Measurements from ENCODE around the gene ZNF418. TPM values are rescaled to one million over a fixed set of nuclear protein-coding genes. Genes with fewer than 3 reads are reported as not detected.
"Not testable (repeated sequence)": the region's sequence is repeated elsewhere in the genome, so short reads cannot be mapped to it uniquely, and the experiment has no call there.

The ZNF418 gene
- total RNA-seq, 1 experiment from 2014 or later, result 0.22 TPM

DNA sequence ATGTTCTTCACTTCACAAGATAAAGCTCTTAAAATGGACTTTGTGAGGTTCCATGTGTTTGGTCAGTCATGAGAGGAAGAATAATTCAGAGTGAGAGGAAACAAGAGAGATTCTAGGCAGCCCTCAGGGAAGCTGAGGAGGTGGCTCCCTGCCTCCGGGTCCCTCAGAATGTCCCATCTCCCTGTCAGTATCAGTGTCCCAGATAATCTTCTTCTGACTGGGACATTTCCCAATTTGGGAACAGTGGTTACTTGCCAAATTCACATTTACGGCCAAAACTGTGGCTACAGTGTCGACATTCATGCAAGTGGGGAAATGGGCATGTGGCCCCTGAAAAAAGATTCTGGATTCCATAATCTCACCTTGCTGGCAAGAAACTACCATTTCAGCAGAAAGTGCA lies 27.8 kb downstream of the ZNF418 start:
- no peak for DNase-seq
- Histone ChIP-seq H3K9me2 (replicated peaks; ENCODE audit: insufficient read depth, low read length) (no peaks in the 10 kb centered on the region), H4K20me1 (ENCODE audit: insufficient read depth, low read depth, low read length) (no peaks in the 10 kb centered on the region), H3K4me1 (ENCODE audit: low read length) (peaks cover 16% of the 10 kb centered on the region), H3K27me3 (ENCODE audit: low read length) (no peaks in the 10 kb centered on the region), H3K9me3 (ENCODE audit: low read length) (peaks cover 28% of the 10 kb centered on the region), H3K27ac (ENCODE audit: low read length) (no peak overlapping the region), H3K9ac (ENCODE audit: low read length) (no peak overlapping the region), H3K79me2 (ENCODE audit: low read length) (peaks cover 26% of the 10 kb centered on the region), H3K36me3 (ENCODE audit: insufficient read depth, low read length) (peaks cover 46% of the 10 kb centered on the region), H3K4me2 (ENCODE audit: low read depth, low read length, poor library complexity, severe bottlenecking) (no peak overlapping the region), H3K4me3 (ENCODE audit: low read length) (no peak overlapping the region), H2AFZ (ENCODE audit: low read length) (no peak overlapping the region)

DNA sequence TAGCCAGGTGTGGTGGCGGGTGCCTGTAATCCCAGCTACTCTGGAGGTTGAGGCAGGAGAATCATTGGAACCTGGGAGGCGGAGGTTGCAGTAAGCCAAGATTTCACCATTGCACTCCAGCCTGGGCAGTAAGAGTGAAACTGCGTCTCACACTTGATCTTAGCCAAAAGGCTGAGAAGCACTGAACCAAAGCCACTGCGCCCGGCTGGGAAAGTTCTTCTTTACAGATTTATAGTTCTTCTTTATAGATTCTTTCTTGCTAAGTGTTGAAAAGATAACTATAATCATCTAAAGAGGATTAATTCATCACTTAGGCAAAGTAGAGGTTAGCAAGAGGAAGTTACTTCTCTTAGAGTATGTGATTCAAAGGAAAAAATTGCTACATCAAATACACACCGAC lies 29.9 kb downstream of the ZNF418 start:
- peak overlapping the region; percentile 35; the same call in 1 of the 2 replicates for H3K4me3 ChIP-seq (ENCODE audit: low read length)
- H3K9me3 ChIP-seq (ENCODE audit: low read length), result peaks cover 22% of the 10 kb centered on the region
- peaks cover 16% of the 10 kb centered on the region for H3K4me1 ChIP-seq (ENCODE audit: low read length)
- H4K20me1 ChIP-seq (ENCODE audit: insufficient read depth, low read depth, low read length), result no peaks in the 10 kb centered on the region
- no peaks in the 10 kb centered on the region for H3K27me3 ChIP-seq (ENCODE audit: low read length)
- H2AFZ ChIP-seq (ENCODE audit: low read length), result no peak overlapping the region
- H3K27ac ChIP-seq (ENCODE audit: low read length), result peak overlapping the region; percentile 84
- H3K36me3 ChIP-seq (ENCODE audit: insufficient read depth, low read length), result peaks cover 31% of the 10 kb centered on the region
- H3K79me2 ChIP-seq (ENCODE audit: low read length), result peaks cover 23% of the 10 kb centered on the region
- no peaks in the 10 kb centered on the region for H3K9me2 ChIP-seq (replicated peaks; ENCODE audit: insufficient read depth, low read length)
- DNase-seq, result peak; percentile 84
- H3K4me2 ChIP-seq (ENCODE audit: low read depth, low read length, poor library complexity, severe bottlenecking), result peak overlapping the region; percentile 22
- peak overlapping the region; percentile 4; the same call in 1 of the 2 replicates for H3K9ac ChIP-seq (ENCODE audit: low read length)

DNA sequence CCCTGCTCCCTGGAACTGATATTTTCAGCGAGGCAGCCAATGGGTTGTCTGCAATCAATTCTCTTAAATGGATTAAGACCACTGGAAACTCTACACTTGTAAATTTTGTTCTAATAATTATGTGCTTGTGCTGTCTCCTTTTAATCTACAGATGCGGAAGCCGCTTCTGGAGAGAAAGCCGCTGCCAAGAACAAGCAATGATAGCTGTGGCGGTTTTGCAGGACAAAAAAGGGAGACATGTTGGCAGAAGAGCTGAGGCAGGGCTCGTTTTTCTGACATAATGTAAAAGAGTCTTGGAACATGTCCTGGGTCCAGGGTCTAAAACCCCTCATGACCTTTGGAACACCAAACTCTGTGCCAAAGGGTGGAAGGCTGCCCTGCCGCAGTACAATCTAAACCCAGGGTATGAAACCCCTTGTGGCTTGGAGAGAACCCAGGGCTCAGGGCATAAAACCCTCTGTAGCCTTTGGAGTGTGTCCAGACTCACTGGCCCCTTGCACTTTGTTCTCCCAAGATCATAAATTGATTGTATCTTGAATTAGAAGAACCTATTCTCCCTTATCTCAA lies 31.5 kb downstream of the ZNF418 start:
- Histone ChIP-seq H4K20me1 (ENCODE audit: insufficient read depth, low read depth, low read length) (no peaks in the 10 kb centered on the region), H3K79me2 (ENCODE audit: low read length) (peaks cover 23% of the 10 kb centered on the region), H3K4me2 (ENCODE audit: low read depth, low read length, poor library complexity, severe bottlenecking) (no peak overlapping the region), H3K4me1 (ENCODE audit: low read length) (peaks cover 16% of the 10 kb centered on the region), H3K9ac (ENCODE audit: low read length) (no peak overlapping the region), H3K4me3 (ENCODE audit: low read length) (no peak overlapping the region), H2AFZ (ENCODE audit: low read length) (no peak overlapping the region), H3K36me3 (ENCODE audit: insufficient read depth, low read length) (peaks cover 30% of the 10 kb centered on the region), H3K9me3 (ENCODE audit: low read length) (peaks cover 22% of the 10 kb centered on the region), H3K27me3 (ENCODE audit: low read length) (no peaks in the 10 kb centered on the region), H3K9me2 (replicated peaks; ENCODE audit: insufficient read depth, low read length) (no peaks in the 10 kb centered on the region), H3K27ac (ENCODE audit: low read length) (no peak overlapping the region)
- DNase-seq, result no peak

DNA sequence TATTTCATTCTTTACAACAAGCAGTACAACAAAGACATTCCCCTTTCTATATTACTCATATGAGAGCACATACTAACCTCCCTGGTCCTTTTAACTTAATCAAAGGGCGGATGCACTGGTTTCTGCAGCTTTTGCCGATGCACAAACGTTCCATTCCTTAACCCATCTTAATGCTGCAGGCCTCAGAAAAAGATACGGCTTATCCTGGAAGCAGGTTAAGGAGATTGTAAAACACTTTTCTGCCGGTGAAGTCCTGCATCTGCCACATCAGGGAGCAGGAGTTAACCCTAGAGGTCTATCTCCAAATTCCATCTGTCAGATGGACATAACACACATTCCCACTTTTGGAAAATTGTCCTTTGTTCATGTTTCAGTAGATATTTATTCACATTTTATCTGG lies 34.9 kb downstream of the ZNF418 start:
- H3K4me1 ChIP-seq (ENCODE audit: low read length), result peaks cover 9% of the 10 kb centered on the region
- no peak overlapping the region for H3K9ac ChIP-seq (ENCODE audit: low read length)
- peaks cover 23% of the 10 kb centered on the region for H3K79me2 ChIP-seq (ENCODE audit: low read length)
- H3K4me3 ChIP-seq (ENCODE audit: low read length), result no peak overlapping the region
- H3K9me2 ChIP-seq (replicated peaks; ENCODE audit: insufficient read depth, low read length), result no peaks in the 10 kb centered on the region
- H3K27me3 ChIP-seq (ENCODE audit: low read length), result no peaks in the 10 kb centered on the region
- H3K36me3 ChIP-seq (ENCODE audit: insufficient read depth, low read length), result peaks cover 16% of the 10 kb centered on the region
- H3K27ac ChIP-seq (ENCODE audit: low read length), result no peak overlapping the region
- no peak overlapping the region for H3K4me2 ChIP-seq (ENCODE audit: low read depth, low read length, poor library complexity, severe bottlenecking)
- DNase-seq, result no peak
- no peaks in the 10 kb centered on the region for H4K20me1 ChIP-seq (ENCODE audit: insufficient read depth, low read depth, low read length)
- peaks cover 19% of the 10 kb centered on the region for H3K9me3 ChIP-seq (ENCODE audit: low read length)
- no peak overlapping the region for H2AFZ ChIP-seq (ENCODE audit: low read length)

GRCh38 chr19:57890706-57891105 lies 44.5 kb downstream of the ZNF418 start:
- not testable (repeated sequence) for H3K4me1 ChIP-seq (ENCODE audit: low read length); H3K27ac ChIP-seq (ENCODE audit: low read length); H3K27me3 ChIP-seq (ENCODE audit: low read length); H4K20me1 ChIP-seq (ENCODE audit: insufficient read depth, low read depth, low read length); H3K4me2 ChIP-seq (ENCODE audit: low read depth, low read length, poor library complexity, severe bottlenecking); H3K9ac ChIP-seq (ENCODE audit: low read length); H3K9me2 ChIP-seq (replicated peaks; ENCODE audit: insufficient read depth, low read length); H2AFZ ChIP-seq (ENCODE audit: low read length); DNase-seq; H3K4me3 ChIP-seq (ENCODE audit: low read length)
- Histone ChIP-seq H3K36me3 (ENCODE audit: insufficient read depth, low read length) (peaks cover 18% of the 10 kb centered on the region), H3K9me3 (ENCODE audit: low read length) (peaks cover 21% of the 10 kb centered on the region), H3K79me2 (ENCODE audit: low read length) (peaks cover 28% of the 10 kb centered on the region)

- Histone ChIP-seq H3K79me2 (ENCODE audit: low read length) (peaks cover 48% of the 10 kb centered on the region), H3K9ac (ENCODE audit: low read length) (peak within 1 kb of the TSS; percentile 75), H2AFZ (ENCODE audit: low read length) (peak within 1 kb of the TSS; percentile 57; the same call in 1 of the 2 replicates)
Measured at GRCh38 chr19:57888560-57889231, 46.5 kb downstream of the ZNF418 start, which contains the start of gene ZNF814. ZNF814 (minus strand) TSS chr19:57889037; CDS start chr19:57888802, 235 bp downstream.

GRCh38 chr19:57888107-57888559 lies 47.1 kb downstream of the ZNF418 start:
- Histone ChIP-seq H4K20me1 (ENCODE audit: insufficient read depth, low read depth, low read length) (no peaks in the 10 kb centered on the region), H3K79me2 (ENCODE audit: low read length) (peaks cover 53% of the 10 kb centered on the region), H3K27me3 (ENCODE audit: low read length) (no peaks in the 10 kb centered on the region), H3K9me2 (replicated peaks; ENCODE audit: insufficient read depth, low read length) (no peaks in the 10 kb centered on the region), H3K9me3 (ENCODE audit: low read length) (peaks cover 32% of the 10 kb centered on the region), H3K4me1 (ENCODE audit: low read length) (peaks cover 10% of the 10 kb centered on the region), H3K4me2 (ENCODE audit: low read depth, low read length, poor library complexity, severe bottlenecking) (peak overlapping the region; percentile 56), H2AFZ (ENCODE audit: low read length) (peak overlapping the region; percentile 43; the same call in 1 of the 2 replicates), H3K9ac (ENCODE audit: low read length) (peak overlapping the region; percentile 75), H3K4me3 (ENCODE audit: low read length) (peak overlapping the region; percentile 77), H3K27ac (ENCODE audit: low read length) (no peak overlapping the region), H3K36me3 (ENCODE audit: insufficient read depth, low read length) (peaks cover 39% of the 10 kb centered on the region)
- no peak for DNase-seq

More at GRCh38 chr19:57888560-57889231, 46.5 kb downstream of the ZNF418 start, which contains the start of gene ZNF814:
- DNase-seq, result peak; percentile 94
- Histone ChIP-seq H4K20me1 (ENCODE audit: insufficient read depth, low read depth, low read length) (no peaks in the 10 kb centered on the region), H3K27ac (ENCODE audit: low read length) (no peak within 1 kb of the TSS), H3K4me2 (ENCODE audit: low read depth, low read length, poor library complexity, severe bottlenecking) (peak within 1 kb of the TSS; percentile 56), H3K9me3 (ENCODE audit: low read length) (peaks cover 31% of the 10 kb centered on the region), H3K4me3 (ENCODE audit: low read length) (peak within 1 kb of the TSS; percentile 77), H3K9me2 (replicated peaks; ENCODE audit: insufficient read depth, low read length) (no peaks in the 10 kb centered on the region), H3K36me3 (ENCODE audit: insufficient read depth, low read length) (peaks cover 37% of the 10 kb centered on the region), H3K27me3 (ENCODE audit: low read length) (no peaks in the 10 kb centered on the region), H3K4me1 (ENCODE audit: low read length) (peaks cover 10% of the 10 kb centered on the region)

DNA sequence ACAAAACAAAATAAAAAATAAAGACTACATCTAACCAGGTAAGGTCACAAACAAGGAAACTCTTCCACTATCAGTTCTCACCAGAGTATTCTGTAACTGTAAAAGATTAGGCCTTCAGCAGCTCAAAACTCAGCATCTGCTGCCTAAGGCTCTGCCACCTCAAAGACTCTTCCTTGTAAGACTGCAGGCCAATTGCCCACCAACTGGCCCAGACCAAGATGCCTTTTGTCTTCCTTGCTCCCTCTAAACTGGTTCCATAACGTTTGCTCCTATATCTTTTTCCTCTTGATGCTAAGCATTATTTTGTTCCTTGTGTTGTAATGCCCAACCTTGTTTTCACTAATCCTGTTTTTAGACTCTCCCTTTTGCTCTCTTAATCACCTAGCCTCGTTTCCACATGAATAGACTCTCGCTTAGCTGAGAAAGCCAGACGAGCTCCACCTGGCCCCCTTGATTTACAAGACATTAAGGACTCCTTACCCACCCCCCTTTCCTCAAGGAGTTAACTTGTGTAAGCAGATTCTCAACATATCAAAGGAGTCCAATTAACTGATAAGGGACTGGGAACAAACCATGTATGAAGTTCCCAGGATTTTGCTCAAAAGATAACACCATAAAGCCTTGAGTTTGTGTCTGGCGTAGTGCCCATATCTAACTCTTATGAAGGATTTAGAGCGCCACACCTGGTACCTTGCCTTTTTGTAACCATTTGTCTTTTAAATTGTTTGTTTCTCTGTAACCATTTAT lies 47.8 kb downstream of the ZNF418 start:
- H3K9me3 ChIP-seq (ENCODE audit: low read length), result peaks cover 34% of the 10 kb centered on the region
- no peaks in the 10 kb centered on the region for H4K20me1 ChIP-seq (ENCODE audit: insufficient read depth, low read depth, low read length)
- H3K4me2 ChIP-seq (ENCODE audit: low read depth, low read length, poor library complexity, severe bottlenecking), result peak overlapping the region; percentile 56
- no peaks in the 10 kb centered on the region for H3K27me3 ChIP-seq (ENCODE audit: low read length)
- H3K9ac ChIP-seq (ENCODE audit: low read length), result no peak overlapping the region
- peaks cover 10% of the 10 kb centered on the region for H3K4me1 ChIP-seq (ENCODE audit: low read length)
- no peak overlapping the region for H2AFZ ChIP-seq (ENCODE audit: low read length)
- H3K9me2 ChIP-seq (replicated peaks; ENCODE audit: insufficient read depth, low read length), result no peaks in the 10 kb centered on the region
- H3K79me2 ChIP-seq (ENCODE audit: low read length), result peaks cover 59% of the 10 kb centered on the region
- peak overlapping the region; percentile 77 for H3K4me3 ChIP-seq (ENCODE audit: low read length)
- DNase-seq, result peak; percentile 49
- peaks cover 44% of the 10 kb centered on the region for H3K36me3 ChIP-seq (ENCODE audit: insufficient read depth, low read length)
- no peak overlapping the region for H3K27ac ChIP-seq (ENCODE audit: low read length)

Data from Karpas-422 (cell line).